SK-N-SH (cell line): ENCODE data around the gene HIPK1. TPM values are rescaled to one million over a fixed set of nuclear protein-coding genes. Genes with fewer than 3 reads are reported as not detected.

Experiments used
- CTCF ChIA-PET: fragments of 300-600, 350-600 bp; formaldehyde crosslinking; extraction: SDS; loops from one replicate; lab custom pipeline; 2021; lab: Yijun Ruan, JAX
- POLR2A ChIA-PET: fragments of 350-600 bp; sonication (Branson Sonifier 250); formaldehyde crosslinking; extraction: SDS; loops from one replicate; lab custom pipeline; 2020; ENCODE audit warnings: antibody characterized with exemption, inconsistent platforms; lab: Yijun Ruan, JAX
- DNase-seq: peaks from one replicate; pipeline ENCODE4 v3.0.0; 2012
- H2AFZ ChIP-seq: fragments of 200-600 bp; sonication (generic); 2 replicates; pipeline ENCODE4 v1.8.1; 2016; ENCODE audit warnings: antibody characterized with exemption, mild to moderate bottlenecking, low read depth
- H3F3A ChIP-seq: fragments of 200-600 bp; sonication (generic); replicated peaks from 2 replicates; pipeline ENCODE3; 2016; ENCODE audit warnings: antibody characterized with exemption, mild to moderate bottlenecking; ENCODE audit not compliant: insufficient read depth
- H3K27ac ChIP-seq, 2 experiments: fragments of 200-500 bp in 1 of 2; fragments of 200-600 bp in 1 of 2; sonication (Bioruptor generic) in 1 of 2; sonication (generic), shearing (Covaris generic) in 1 of 2; 2 replicates each; pipeline versions ENCODE4 v1.5.1 to v1.6.1; 2014 to 2016; ENCODE audit warnings: low read depth in 2 of 2, inconsistent platforms in 1 of 2, low read length in 1 of 2, mild to moderate bottlenecking in 1 of 2, mixed read lengths in 1 of 2
- H3K27me3 ChIP-seq: fragments of 200-600 bp; sonication (generic), shearing (Covaris generic); 2 replicates; pipeline ENCODE4 v1.6.1; 2016; ENCODE audit warnings: mixed run types; ENCODE audit not compliant: insufficient read depth
- H3K36me3 ChIP-seq, 2 experiments: fragments of 200-500 bp in 1 of 2; fragments of 200-600 bp in 1 of 2; sonication (Bioruptor generic) in 1 of 2; sonication (generic) in 1 of 2; replicated peaks in 1 of 2; 2 replicates each; pipeline versions ENCODE3 to v1.5.1; 2014 to 2016; ENCODE audit warnings: low read length in 1 of 2, mild to moderate bottlenecking in 1 of 2; ENCODE audit not compliant: insufficient read depth in 2 of 2, control insufficient read depth in 1 of 2
- H3K4me1 ChIP-seq, 2 experiments: fragments of 200-500 bp in 1 of 2; fragments of 200-600 bp in 1 of 2; sonication (Bioruptor generic) in 1 of 2; sonication (generic), shearing (Covaris generic) in 1 of 2; 2 replicates each; pipeline versions ENCODE4 v1.5.1 to v1.6.1; 2014 to 2016; ENCODE audit warnings: low read depth in 1 of 2, low read length in 1 of 2, mixed run types in 1 of 2; ENCODE audit not compliant: insufficient read depth in 2 of 2, control insufficient read depth in 1 of 2
- H3K4me2 ChIP-seq: fragments of 200-600 bp; sonication (generic), shearing (Covaris generic); 2 replicates; pipeline ENCODE4 v1.6.1; 2017; ENCODE audit warnings: mixed run types
- H3K4me3 ChIP-seq, 2 experiments: fragments of 200-500 bp in 1 of 2; fragments of 200-600 bp in 1 of 2; sonication (Bioruptor generic) in 1 of 2; sonication (generic), shearing (Covaris generic) in 1 of 2; 2 replicates each; pipeline versions ENCODE4 v1.5.1 to v1.8.1; 2014 to 2016; ENCODE audit warnings: low read depth in 2 of 2, inconsistent platforms in 1 of 2, low read length in 1 of 2, mild to moderate bottlenecking in 1 of 2, mixed read lengths in 1 of 2, moderate library complexity in 1 of 2
- H3K79me2 ChIP-seq: fragments of 200-600 bp; sonication (generic); 2 replicates; pipeline ENCODE4 v1.8.1; 2017; ENCODE audit warnings: mild to moderate bottlenecking; ENCODE audit not compliant: insufficient read depth
- H3K9ac ChIP-seq: fragments of 200-600 bp; sonication (generic); 2 replicates; pipeline ENCODE4 v1.6.1; 2017; ENCODE audit warnings: mixed run types
- H3K9me2 ChIP-seq: fragments of 200-600 bp; sonication (generic); 2 replicates; pipeline ENCODE4 v1.6.1; 2017; ENCODE audit warnings: mixed run types
- H3K9me3 ChIP-seq: fragments of 200-600 bp; sonication (generic); 2 replicates; pipeline ENCODE4 v1.6.1; 2017; ENCODE audit warnings: mixed run types, mild to moderate bottlenecking, moderate library complexity
- H4K20me1 ChIP-seq: fragments of 200-600 bp; sonication (generic); 2 replicates; pipeline ENCODE4 v1.6.1; 2017; ENCODE audit warnings: mild to moderate bottlenecking, mixed run types; ENCODE audit not compliant: insufficient read depth
- CHD2 ChIP-seq: fragments of 150-350 bp; IDR thresholded peaks from 2 replicates; pipeline ENCODE4 v1.6.1; 2018; ENCODE audit warnings: low read length; ENCODE audit not compliant: partially characterized antibody
- CTCF ChIP-seq: fragments of 200-600 bp; sonication (generic); IDR thresholded peaks from 2 replicates; pipeline ENCODE4 v1.6.1; 2017; ENCODE audit warnings: antibody characterized with exemption, mild to moderate bottlenecking, moderate library complexity
- ELF1 ChIP-seq: IDR thresholded peaks from 2 replicates; pipeline ENCODE4 v1.4.0; 2012
- EP300 ChIP-seq, 2 experiments: IDR thresholded peaks; 2 replicates each; pipeline versions ENCODE4 v1.4.0 to v1.6.1; 2012; ENCODE audit warnings: borderline replicate concordance in 1 of 2, low read depth in 1 of 2, low read length in 1 of 2
- FOSL2 ChIP-seq: IDR thresholded peaks from 2 replicates; pipeline ENCODE4 v1.4.0; 2012; ENCODE audit warnings: low read depth, mild to moderate bottlenecking, moderate library complexity, borderline replicate concordance
- JUND ChIP-seq: IDR thresholded peaks from 2 replicates; pipeline ENCODE4 v1.4.0; 2012
- MAX ChIP-seq: IDR thresholded peaks from 2 replicates; pipeline ENCODE4 v1.4.0; 2012; ENCODE audit warnings: low read depth
- MEF2A ChIP-seq: IDR thresholded peaks from 2 replicates; pipeline ENCODE4 v1.4.0; 2012; ENCODE audit warnings: low read depth, borderline replicate concordance
- MXI1 ChIP-seq: IDR thresholded peaks from 2 replicates; pipeline ENCODE4 v1.6.1; 2012; ENCODE audit warnings: mild to moderate bottlenecking, low read depth, low read length, improper control_type of control experiment
- NFIC ChIP-seq: IDR thresholded peaks from 2 replicates; pipeline ENCODE4 v1.4.0; 2012; ENCODE audit warnings: borderline replicate concordance
- NRF1 ChIP-seq: IDR thresholded peaks from 2 replicates; pipeline ENCODE4 v1.6.1; 2012; ENCODE audit warnings: low read depth, mild to moderate bottlenecking, low read length
- POLR2AphosphoS5 ChIP-seq: IDR thresholded peaks from 2 replicates; pipeline ENCODE4 v1.6.1; 2012; ENCODE audit warnings: low read depth, low read length
- RCOR1 ChIP-seq: fragments of 150-350 bp; IDR thresholded peaks from 2 replicates; pipeline ENCODE4 v1.6.1; 2017; ENCODE audit warnings: antibody characterized with exemption, low read length
- RXRA ChIP-seq: IDR thresholded peaks from 2 replicates; pipeline ENCODE4 v1.4.0; 2012; ENCODE audit warnings: low read depth, mild to moderate bottlenecking, borderline replicate concordance
- SIN3A ChIP-seq: IDR thresholded peaks from 2 replicates; pipeline ENCODE4 v1.6.1; 2012; ENCODE audit warnings: low read depth, mild to moderate bottlenecking, low read length, moderate library complexity, borderline replicate concordance
- SMC3 ChIP-seq: IDR thresholded peaks from 2 replicates; pipeline ENCODE4 v1.6.1; 2012; ENCODE audit warnings: low read depth, low read length, improper control_type of control experiment
- USF2 ChIP-seq: fragments of 150-350 bp; IDR thresholded peaks from 2 replicates; pipeline ENCODE4 v1.6.1; 2017; ENCODE audit warnings: antibody characterized with exemption, low read length, low read depth, borderline replicate concordance
- WGBS: methylation state at CpG from one replicate; pipeline ENCODE4 v1.1.6; 2017; ENCODE audit warnings: low lambda C conversion rate; 5-methylcytosine and 5-hydroxymethylcytosine counted together
- polyA plus RNA-seq, 3 experiments: library from polyadenylated mRNA; depleted of rRNA; stranded (reverse); fragments of >200 nt; gene quantifications; 2 replicates each; pipeline ENCODE4 v1.2.3, GENCODE V29; 2012

HIPK1 gene
- polyA plus RNA-seq, 1 of the 3 experiments (the other 2 are of a cell fraction): 7.1 TPM

- no peaks in the 10 kb centered on the region for H3K9me3 ChIP-seq
- no peak overlapping the region; a peak in 1 of 4 replicates for H3K27ac ChIP-seq
- H3K9me2 ChIP-seq: no peaks in the 10 kb centered on the region
- peaks cover 37 to 41% of the 10 kb centered on the region in 2 experiments for H3K36me3 ChIP-seq
- H3K4me1 ChIP-seq: peaks cover 0 to 6% of the 10 kb centered on the region in 2 experiments; a peak in 1 of 4 replicates
- no peak overlapping the region for H2AFZ ChIP-seq
- CTCF ChIA-PET: no interaction called here
- H3F3A ChIP-seq: peaks cover 16% of the 10 kb centered on the region
- WGBS: 92% methylated on average over 6 of the region's 6 CpGs
- no peaks in the 10 kb centered on the region for H3K27me3 ChIP-seq
- H4K20me1 ChIP-seq: no peaks in the 10 kb centered on the region
- DNase-seq: no peak
- H3K4me3 ChIP-seq: no peak overlapping the region
- no peak overlapping the region for H3K4me2 ChIP-seq
- H3K79me2 ChIP-seq: no peaks in the 10 kb centered on the region; the same call in 1 of the 2 replicates
- TF ChIP-seq CHD2: no peak
- no peak for TF ChIP-seq JUND
- TF ChIP-seq USF2: no peak
- no peak for TF ChIP-seq RCOR1
- TF ChIP-seq SMC3: no peak
- no peak for TF ChIP-seq MXI1
- TF ChIP-seq MAX: no peak
- TF ChIP-seq CTCF: no peak
- TF ChIP-seq NFIC: no peak
- no peak for TF ChIP-seq MEF2A
- TF ChIP-seq EP300 (IDR thresholded peaks at IDR 0.05; ENCODE audit: borderline replicate concordance in 1 of 2, low read depth in 1 of 2, low read length in 1 of 2): no peak
- TF ChIP-seq ELF1: no peak
- no peak for TF ChIP-seq NRF1
- no peak for TF ChIP-seq SIN3A
- no peak for TF ChIP-seq RXRA
- no peak for TF ChIP-seq POLR2AphosphoS5
- POLR2A ChIA-PET: no interaction called here
- no peak overlapping the region for H3K9ac ChIP-seq
Measured at GRCh38 chr1:113895098-113895497, 34.0 kb upstream of the HIPK1 start.

DNA sequence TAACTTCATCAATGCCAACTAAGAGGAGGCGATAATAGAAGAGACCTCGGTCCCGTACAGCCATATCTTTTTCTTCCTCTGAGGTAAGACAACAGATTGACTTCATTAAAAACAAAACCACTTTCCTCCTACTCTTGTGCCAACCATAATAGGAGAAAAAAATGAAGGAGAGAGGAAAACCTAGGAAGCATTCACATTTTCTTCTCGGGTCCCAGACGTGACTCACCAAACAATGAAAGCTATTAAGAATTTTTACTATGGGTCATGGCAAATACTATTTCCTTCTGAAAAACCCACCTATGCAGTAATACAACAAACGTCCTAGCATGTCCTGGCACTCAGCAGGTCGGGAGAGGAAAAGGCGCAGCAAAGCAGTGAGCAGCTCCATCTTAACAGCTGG, 33.2 kb upstream of the HIPK1 start:
- peak; percentile 1; the same call in 1 of the 2 replicates for TF ChIP-seq FOSL2
- no peak for TF ChIP-seq NRF1
- CTCF ChIA-PET: interaction anchor here (0.5 kb wide), 1 partner anchor 60 kb away, joined by 3 read pairs; no protein-coding TSS in a partner anchor
- no peak for DNase-seq
- Histone ChIP-seq H4K20me1 (no peaks in the 10 kb centered on the region), H3F3A (peaks cover 16% of the 10 kb centered on the region), H3K36me3 (peaks cover 41 to 47% of the 10 kb centered on the region in 2 experiments), H3K9me2 (no peaks in the 10 kb centered on the region), H3K4me1 (peaks cover 0 to 6% of the 10 kb centered on the region in 2 experiments; a peak in 1 of 4 replicates), H3K27ac (peak overlapping the region in 1 of 2 experiments; percentile 68; a peak in 2 of 4 replicates), H3K79me2 (no peaks in the 10 kb centered on the region; the same call in 1 of the 2 replicates), H3K9me3 (no peaks in the 10 kb centered on the region), H3K4me2 (no peak overlapping the region), H3K27me3 (no peaks in the 10 kb centered on the region), H2AFZ (0 out of 2 replicates have a peak overlapping the region, but pooled peaks have one; percentile 36), H3K4me3 (no peak overlapping the region), H3K9ac (no peak overlapping the region)
- WGBS: 68% methylated on average over 8 of the region's 8 CpGs
- POLR2A ChIA-PET: no interaction called here
